Daoy (cell line): ENCODE data around the gene NAALADL2. TPM values are rescaled to one million over a fixed set of nuclear protein-coding genes. Genes with fewer than 3 reads are reported as not detected.

ENCODE experiments used
- DNase-seq: peaks from one replicate; pipeline ENCODE4 v3.0.0-alpha.2; 2015; ENCODE audit warnings: low read depth
- total RNA-seq: library from RNA; depleted of rRNA; stranded (reverse); fragments of >200 nt; shearing (Covaris generic); gene quantifications from 2 replicates; pipeline ENCODE4 v1.2.3, GENCODE V29; 2014

The NAALADL2 gene
- total RNA-seq, 1 experiment from 2014 or later, result 1.5 TPM

DNA sequence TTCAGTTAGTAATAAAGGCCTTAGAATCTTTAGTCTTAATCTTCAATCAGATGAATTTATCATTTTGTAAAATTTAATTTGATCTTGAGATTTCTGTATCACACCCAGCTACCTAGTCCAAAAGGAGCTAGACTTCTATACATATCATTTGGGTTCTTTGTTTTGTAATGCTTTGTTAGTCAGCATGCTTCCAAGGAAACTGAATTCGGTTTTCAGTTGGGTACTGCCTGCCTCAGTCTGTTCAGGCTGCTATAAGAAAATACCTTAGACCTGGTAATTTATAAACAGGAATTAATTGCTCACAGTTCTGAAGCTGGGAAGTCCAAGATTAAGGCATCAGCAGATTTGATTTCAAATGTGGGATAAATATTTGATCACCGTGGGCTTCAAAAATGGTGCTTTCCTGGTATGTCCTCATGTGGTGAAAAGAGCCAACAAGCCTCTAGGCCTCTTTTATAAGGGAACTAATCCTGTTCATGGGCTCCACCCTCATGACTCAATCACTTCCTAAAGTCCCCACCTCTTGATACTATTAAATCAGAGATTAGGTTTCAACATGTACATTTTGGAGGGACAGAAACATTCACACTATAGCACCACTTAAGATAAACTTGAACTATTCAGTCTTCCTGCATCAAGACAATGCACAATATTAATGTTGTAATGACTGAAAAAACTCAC, 800.7 kb downstream of the NAALADL2 start:
- DNase-seq, result peak; percentile 20

- DNase-seq, result no peak
Measured at GRCh38 chr3:175662815-175663214, 803.7 kb downstream of the NAALADL2 start.

GRCh38 chr3:175664911-175665310, 805.8 kb downstream of the NAALADL2 start:
- DNase-seq, result no peak

DNA sequence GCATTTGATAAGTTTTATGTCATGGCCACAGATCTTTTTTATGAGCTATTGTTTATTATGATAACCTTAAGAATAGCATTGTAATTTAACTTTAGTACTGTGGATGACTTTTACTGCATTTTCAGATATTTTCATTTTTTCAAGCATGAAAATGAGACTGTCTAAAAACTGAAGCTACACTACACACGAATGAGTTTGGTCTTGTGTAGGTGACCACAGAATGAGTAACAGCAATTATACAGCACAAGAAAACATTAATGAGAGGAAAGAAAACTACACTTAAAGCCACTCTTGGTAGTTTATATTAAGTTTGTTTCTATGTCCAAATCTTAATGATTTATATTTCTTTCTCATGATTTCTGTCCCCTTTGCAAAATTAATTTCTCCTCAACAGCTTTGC, 809.2 kb downstream of the NAALADL2 start:
- DNase-seq, result peak; percentile 17

- no peak for DNase-seq
Measured at GRCh38 chr3:175670557-175670956, 811.4 kb downstream of the NAALADL2 start.

DNA sequence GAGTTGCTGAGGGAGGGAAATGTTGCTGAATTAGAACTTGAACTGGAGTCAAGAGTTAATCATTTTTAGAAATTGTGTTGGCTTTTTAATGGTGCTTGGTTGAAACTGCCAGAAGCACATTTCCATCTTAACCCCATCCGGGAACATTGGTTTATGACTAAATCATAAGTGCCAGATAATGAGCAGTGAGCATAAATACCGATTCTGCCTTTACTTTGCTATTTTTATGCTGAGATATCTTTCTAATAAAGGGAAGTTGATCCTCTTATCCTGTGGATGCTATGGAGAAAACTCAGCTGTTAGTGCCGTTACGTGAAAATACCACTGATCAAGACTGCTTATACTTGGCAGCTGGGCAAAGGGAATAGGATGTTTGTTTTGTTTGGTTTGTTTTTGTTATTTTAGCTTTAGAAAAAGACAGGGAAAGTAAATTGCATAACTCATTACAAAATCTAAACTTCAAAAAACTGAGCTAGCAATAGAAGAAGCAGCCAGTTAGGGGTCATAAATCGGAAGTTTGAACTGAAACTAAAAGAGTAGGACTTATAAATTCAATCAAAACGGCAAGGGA, 813.1 kb downstream of the NAALADL2 start:
- DNase-seq, result no peak

- DNase-seq, result no peak
Measured at GRCh38 chr3:175679568-175679967, 820.4 kb downstream of the NAALADL2 start.

GRCh38 chr3:175692256-175692655, 833.1 kb downstream of the NAALADL2 start:
- peak; percentile 5 for DNase-seq

GRCh38 chr3:175695251-175695650, 836.1 kb downstream of the NAALADL2 start:
- DNase-seq, result no peak

DNA sequence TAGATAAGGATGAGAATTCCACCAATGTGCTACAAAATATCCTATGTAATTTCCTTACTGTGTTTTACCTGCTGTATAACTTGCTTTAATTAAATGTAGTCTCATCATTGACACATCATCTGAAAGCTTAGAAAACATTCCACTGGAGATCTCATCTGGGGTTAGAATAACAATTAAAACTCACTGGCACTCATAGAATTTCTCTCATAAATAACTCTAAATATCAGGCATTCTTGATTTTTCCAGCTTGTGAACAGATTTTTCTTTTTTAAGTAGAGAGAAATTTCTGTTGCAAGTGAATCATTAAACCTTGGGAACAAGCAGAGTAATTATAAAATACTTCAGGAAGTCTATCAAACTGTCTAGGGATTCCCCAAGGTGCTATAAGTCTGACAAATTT, 843.8 kb downstream of the NAALADL2 start:
- DNase-seq, result no peak

DNA sequence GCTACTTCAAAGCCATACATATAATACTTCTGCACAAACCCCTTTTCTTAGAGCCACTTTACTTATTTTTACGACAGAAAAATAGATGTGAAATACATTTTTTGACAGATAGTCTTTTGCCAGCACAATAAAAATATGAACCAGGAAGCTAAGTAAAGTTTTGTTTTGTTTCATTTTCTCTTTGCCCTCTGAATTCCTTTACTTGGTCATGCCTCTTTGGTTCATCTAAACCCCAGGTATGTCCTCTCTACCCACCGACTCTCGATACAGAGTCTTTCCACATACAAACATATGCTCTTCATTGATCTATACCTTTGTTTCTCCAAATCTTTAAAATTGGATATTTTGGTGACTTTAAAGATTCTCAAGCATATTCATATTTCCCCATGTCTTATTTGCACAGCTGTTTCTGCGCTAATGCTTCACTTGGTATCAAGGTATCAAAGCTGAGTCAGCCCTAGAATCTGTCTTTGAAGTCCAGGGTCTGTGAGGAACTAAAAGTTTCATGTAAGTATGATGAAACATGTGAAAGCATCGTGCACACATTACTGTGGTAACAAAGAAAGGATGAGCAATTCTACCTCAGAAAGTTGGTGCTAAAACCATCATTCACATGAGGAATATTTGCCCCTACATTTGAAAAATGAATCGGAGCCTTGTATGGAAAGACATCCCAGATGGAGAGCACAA, 845.4 kb downstream of the NAALADL2 start:
- DNase-seq, result peak; percentile 7

DNA sequence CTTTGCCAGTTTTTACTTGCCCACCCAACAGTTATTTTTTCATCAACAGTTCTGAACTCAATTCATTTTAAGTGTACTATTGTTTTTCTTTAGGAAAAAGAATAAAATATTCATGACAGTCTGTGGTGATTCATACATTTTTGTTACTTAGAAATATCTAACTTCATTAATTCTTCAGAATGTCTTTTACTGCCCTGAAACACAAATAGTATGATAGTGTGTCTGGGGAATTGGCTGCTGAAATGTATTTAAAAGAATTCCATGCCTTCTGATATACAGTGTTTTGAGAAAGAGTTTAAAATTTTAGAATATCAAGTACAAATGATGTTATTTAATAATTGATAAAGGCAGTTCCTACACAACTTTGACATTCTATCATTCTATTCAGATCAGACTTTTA, 854.1 kb downstream of the NAALADL2 start:
- DNase-seq, result no peak

GRCh38 chr3:175716446-175716845, 857.3 kb downstream of the NAALADL2 start:
- DNase-seq, result no peak

DNA sequence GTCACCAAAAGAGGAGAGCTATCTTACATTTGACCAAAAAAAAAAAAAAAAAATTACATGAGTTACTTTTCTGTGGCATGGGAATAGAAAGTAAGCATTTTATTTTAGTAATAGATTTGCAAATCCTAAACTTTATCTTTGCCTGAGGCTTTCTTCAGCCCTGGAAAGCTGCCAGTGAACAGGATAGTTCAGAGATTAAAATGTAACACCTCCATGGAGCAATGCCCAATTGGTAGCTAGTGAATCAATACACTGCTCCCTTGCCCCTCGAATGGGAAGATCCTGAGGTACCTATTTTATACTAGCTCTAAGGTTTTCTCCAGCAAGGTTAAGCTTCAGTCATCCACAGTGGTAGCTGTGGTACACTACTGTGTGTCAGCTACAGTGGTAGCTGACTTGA, 867.1 kb downstream of the NAALADL2 start:
- no peak for DNase-seq

DNA sequence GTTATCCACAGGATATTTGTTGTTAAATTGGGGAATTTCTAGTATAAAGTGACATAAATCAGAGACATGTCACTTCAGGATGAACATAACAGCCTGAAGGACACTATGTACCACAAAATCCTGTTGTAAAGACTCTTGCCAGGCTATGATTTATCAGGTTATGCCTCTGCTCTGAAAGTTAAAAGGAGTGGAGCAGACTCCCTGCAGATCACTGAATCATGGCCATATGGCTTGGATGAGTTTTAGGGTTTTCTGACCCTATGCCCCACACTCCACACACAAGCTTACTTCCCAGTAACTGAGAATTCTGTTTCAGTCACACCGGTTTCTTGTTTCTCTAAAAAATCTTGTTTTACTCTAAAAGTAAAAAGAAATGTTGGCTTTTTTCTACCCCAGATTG, 869.4 kb downstream of the NAALADL2 start:
- DNase-seq, result no peak

GRCh38 chr3:175729466-175729865, 870.3 kb downstream of the NAALADL2 start:
- no peak for DNase-seq

DNA sequence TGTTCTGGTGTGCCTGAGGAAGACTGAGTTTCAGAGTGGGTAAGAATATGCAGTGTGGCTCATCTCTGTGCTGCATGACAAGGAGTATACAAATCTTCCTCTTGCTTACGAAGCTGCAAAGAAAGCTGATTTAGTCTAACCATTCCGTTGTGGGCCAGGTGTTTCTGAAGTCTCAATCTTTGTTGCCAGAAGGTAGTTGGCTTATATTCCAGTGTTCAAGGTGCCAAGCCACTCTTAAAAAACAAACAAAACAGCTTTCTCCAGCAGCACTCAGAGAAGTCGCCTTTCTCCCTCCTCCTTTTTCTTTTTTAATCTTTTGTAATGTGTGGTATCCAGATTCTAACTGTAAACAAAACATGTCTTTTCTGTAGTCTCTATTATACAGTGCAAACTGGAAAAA, 872.4 kb downstream of the NAALADL2 start:
- no peak for DNase-seq

- no peak for DNase-seq
Measured at GRCh38 chr3:175732017-175732416, 872.9 kb downstream of the NAALADL2 start.

DNA sequence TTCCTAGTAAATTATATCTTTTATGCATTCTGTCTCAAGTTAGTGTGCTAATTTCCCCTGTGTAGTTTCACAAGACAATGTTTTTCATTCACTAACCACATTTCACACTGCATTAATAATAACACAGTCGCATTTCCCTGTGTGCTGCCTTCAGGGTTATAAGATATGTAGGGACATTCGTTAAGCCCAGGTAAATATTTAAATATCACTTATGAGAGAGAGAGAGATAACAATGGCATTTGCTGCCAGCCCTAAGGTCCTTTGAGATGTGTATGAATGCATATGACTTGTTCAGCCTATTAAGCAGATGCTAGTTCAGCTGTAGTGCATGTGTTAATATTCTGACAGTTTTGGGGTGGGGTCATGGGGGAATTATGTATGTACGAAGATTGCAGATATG, 876.7 kb downstream of the NAALADL2 start:
- DNase-seq, result no peak

GRCh38 chr3:175737646-175738572, 878.8 kb downstream of the NAALADL2 start:
- peak; percentile 39 for DNase-seq

- peak; percentile 28 for DNase-seq
Measured at GRCh38 chr3:175741951-175742350, 882.8 kb downstream of the NAALADL2 start.
